Activated T-helper 2 cell treated with anti-CD3 and anti-CD28 coated beads, Interferon-gamma antibody, Interleukin-2, Interleukin-4, amounts not matched to agents 10 μg/mL and 5 μg/mL and 100 μg/mL, durations not matched to agents 14 hours and 24 hours and 36 hours (primary cell): ENCODE data around the gene STARD13. TPM values are rescaled to one million over a fixed set of nuclear protein-coding genes. Genes with fewer than 3 reads are reported as not detected.

ENCODE experiments used
- DNase-seq: peaks from one replicate; pipeline ENCODE4 v3.0.0; 2021; ENCODE audit warnings: low spot score
- H3K27ac Mint-ChIP-seq: one replicate; pipeline ENCODE4 v1.8.0; 2021; ENCODE audit warnings: mixed read lengths
- H3K27me3 Mint-ChIP-seq: one replicate; pipeline ENCODE4 v1.8.0; 2021; ENCODE audit warnings: low read depth, mixed read lengths
- H3K36me3 Mint-ChIP-seq: one replicate; pipeline ENCODE4 v1.8.0; 2021; ENCODE audit warnings: low read depth, mixed read lengths
- H3K4me1 Mint-ChIP-seq: one replicate; pipeline ENCODE4 v1.8.0; 2021; ENCODE audit warnings: low read depth, mixed read lengths
- H3K4me3 Mint-ChIP-seq: one replicate; pipeline ENCODE4 v1.8.0; 2021; ENCODE audit warnings: low read depth, mild to moderate bottlenecking, moderate library complexity, mixed read lengths
- H3K9me3 Mint-ChIP-seq: one replicate; pipeline ENCODE4 v1.8.0; 2021; ENCODE audit warnings: mixed read lengths
- intact Hi-C: fragments of 100-400 bp; cut with micrococcal nuclease; formaldehyde crosslinking; loops from one replicate; pipeline ENCODE4 v1.15.1; 2023
- total RNA-seq: library from RNA; stranded (reverse); gene quantifications from 2 replicates; pipeline ENCODE4 v1.2.3, GENCODE V29; 2022

STARD13 gene
- total RNA-seq, 1 donor from 2014 or later = 1.5 TPM

DNA sequence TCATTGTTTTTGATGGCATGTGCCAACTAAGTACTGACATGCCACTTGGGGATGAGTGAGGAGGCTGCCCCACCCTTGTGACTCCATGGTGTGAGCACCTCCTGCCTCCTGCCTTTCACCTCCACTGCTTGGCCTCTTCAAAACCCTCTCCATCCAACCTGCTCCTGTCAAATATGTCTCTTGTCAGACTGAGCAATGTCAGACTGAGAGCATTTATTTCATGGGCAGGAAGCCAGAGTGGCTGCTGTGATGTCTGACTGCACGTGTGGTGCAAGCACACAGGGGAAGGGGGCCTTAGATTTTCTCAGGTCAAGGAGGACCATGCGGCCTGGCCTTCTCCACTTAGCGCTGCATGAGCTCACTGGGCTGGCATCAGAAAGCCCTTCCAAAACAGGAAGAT, 68.3 kb downstream of the STARD13 start:
- Mint-ChIP-seq H3K27me3 (peaks cover 6% of the 10 kb centered on the region), H3K27ac (no peak overlapping the region), H3K36me3 (no peaks in the 10 kb centered on the region), H3K4me3 (no peak overlapping the region), H3K9me3 (no peaks in the 10 kb centered on the region), H3K4me1 (no peaks in the 10 kb centered on the region)
- intact Hi-C loops = no loop called here
- no peak for DNase-seq

DNA sequence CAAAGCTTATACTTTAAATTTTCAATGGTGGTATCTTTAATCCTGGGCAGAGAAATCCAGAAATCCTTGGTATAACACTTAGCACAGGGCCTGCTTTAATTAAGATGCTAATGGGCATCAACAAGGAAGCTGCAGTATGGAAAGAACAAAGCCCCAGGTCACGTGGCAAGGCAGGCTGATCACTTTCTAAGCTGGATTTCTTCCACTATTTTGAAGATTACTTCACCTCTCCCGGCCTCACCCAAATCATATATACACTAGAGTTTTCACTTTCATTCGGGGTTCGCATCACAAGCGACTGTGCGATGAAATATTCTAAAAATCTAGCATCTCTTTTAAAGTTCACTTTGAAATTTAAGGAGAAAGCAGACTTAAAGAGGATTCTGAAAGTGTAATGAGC, 71.8 kb downstream of the STARD13 start:
- no peaks in the 10 kb centered on the region for H3K4me1 Mint-ChIP-seq
- no peak overlapping the region for H3K27ac Mint-ChIP-seq
- peaks cover 4% of the 10 kb centered on the region for H3K27me3 Mint-ChIP-seq
- no peak for DNase-seq
- no peaks in the 10 kb centered on the region for H3K36me3 Mint-ChIP-seq
- H3K9me3 Mint-ChIP-seq = no peaks in the 10 kb centered on the region
- no peak overlapping the region for H3K4me3 Mint-ChIP-seq
- intact Hi-C loops = no loop called here

DNA sequence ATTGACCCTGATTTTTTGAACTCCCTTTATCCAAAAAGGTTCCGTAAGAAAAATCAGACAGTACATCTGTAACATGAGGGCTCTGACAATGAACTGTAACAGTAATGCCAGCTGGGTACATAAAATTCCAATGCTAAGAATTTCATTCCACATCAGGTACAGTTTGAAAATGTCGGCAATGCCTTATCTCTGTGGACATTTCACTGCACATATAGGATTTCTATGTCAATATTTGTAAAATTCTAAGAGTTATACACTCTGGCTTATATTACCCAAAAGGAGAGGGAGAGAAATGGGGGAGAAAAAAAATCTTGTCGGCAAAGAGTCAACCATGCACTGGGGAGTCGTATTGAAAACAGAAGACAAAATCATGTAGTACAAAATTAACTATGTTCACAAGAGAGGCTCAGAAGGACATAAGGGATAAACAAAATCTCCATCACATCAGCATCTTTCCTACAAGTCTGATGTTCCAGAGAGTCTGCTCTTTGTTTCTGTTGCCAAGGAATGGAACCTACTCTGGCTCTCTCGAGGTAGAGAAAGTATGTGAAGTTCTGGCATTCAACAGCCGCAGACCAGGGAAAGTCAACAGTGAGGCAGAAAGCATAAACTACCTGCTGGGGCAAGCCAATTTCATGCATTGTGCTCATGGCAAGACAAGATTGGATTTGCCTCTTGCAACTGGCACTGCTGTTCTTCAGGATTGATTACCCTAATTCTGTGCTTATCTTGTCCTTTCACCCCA, 72.4 kb downstream of the STARD13 start:
- Mint-ChIP-seq H3K9me3 (no peaks in the 10 kb centered on the region), H3K27me3 (peaks cover 4% of the 10 kb centered on the region), H3K27ac (no peak overlapping the region), H3K4me3 (no peak overlapping the region), H3K36me3 (no peaks in the 10 kb centered on the region), H3K4me1 (no peaks in the 10 kb centered on the region)
- DNase-seq = no peak
- intact Hi-C loops = no loop called here

DNA sequence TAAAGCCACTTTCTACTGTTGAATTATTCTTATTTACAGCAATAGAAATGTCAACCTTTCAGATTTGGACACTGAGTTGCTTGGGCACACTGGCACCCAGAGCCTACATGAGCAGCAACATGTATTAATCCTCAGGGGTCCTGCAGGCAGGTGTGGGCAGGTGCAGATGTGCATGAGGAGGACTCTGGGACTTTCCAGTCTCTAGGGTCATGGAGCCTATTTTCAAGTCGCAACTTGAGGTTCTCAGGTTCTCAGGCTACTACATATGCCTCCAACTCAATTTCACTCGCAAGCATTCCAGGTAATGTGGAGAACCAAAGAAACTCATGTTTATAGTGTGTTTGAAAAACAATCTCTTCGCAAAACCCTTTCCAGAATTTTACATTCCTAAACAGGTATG, 73.2 kb downstream of the STARD13 start:
- no peak for DNase-seq
- intact Hi-C loops = no loop called here
- H3K36me3 Mint-ChIP-seq = no peaks in the 10 kb centered on the region
- no peak overlapping the region for H3K27ac Mint-ChIP-seq
- H3K9me3 Mint-ChIP-seq = no peaks in the 10 kb centered on the region
- peaks cover 4% of the 10 kb centered on the region for H3K27me3 Mint-ChIP-seq
- H3K4me3 Mint-ChIP-seq = no peak overlapping the region
- H3K4me1 Mint-ChIP-seq = peaks cover 6% of the 10 kb centered on the region

GRCh38 chr13:33210090-33210489, 75.5 kb downstream of the STARD13 start:
- peaks cover 4% of the 10 kb centered on the region for H3K27me3 Mint-ChIP-seq
- no peak overlapping the region for H3K27ac Mint-ChIP-seq
- H3K36me3 Mint-ChIP-seq = no peaks in the 10 kb centered on the region
- H3K4me1 Mint-ChIP-seq = peaks cover 23% of the 10 kb centered on the region
- no peaks in the 10 kb centered on the region for H3K9me3 Mint-ChIP-seq
- intact Hi-C loops = no loop called here
- H3K4me3 Mint-ChIP-seq = no peak overlapping the region
- no peak for DNase-seq

DNA sequence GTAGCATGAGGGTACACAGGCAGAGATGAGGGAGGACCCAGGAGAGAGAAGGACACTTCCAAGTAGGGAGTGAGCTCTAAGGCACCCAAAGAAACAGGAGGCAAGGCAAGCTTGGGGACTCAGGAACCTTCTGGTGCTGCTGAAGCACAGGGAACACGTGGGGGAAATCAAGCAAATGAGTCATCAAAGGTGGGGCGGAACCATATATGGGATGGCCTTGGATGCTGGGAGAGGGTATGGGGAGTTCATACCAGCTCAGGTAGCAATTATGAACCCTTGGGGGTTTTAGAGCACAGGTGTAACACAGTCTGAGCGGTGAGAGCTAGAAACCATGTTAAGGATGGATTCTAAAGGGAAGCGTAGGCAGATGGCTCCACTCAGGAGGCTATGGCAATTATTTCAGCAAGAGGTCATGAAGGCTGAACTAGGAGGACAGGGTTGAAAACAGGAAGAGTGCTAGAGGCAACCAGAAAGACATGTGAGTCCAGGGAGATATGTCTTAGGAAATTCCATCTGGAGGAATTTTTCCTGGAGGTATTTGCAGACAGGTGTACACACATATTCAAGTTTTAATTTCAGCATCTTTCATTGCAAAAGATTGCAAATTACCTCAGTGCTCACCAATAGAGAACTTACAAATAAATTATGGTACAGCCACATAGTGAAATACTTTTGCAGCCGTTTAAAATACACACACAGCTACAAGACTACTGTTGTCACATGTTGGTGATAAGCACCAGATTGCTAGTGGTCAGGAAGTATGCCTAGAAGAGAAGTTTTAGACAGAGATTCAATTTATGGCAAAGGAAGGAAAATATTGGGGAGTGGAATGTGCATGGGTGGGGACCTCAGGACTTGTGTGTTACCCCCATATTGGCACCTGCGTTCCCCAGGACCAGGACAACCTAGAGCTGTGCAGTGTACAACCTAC, 77.0 kb downstream of the STARD13 start:
- Mint-ChIP-seq H3K9me3 (no peaks in the 10 kb centered on the region), H3K4me1 (peaks cover 37% of the 10 kb centered on the region), H3K27me3 (no peaks in the 10 kb centered on the region), H3K36me3 (no peaks in the 10 kb centered on the region), H3K4me3 (no peak overlapping the region), H3K27ac (no peak overlapping the region)
- no peak for DNase-seq
- intact Hi-C loops = loop anchor here (5.0 kb wide), 1 partner anchor 949 kb away; no protein-coding TSS in a partner anchor

DNA sequence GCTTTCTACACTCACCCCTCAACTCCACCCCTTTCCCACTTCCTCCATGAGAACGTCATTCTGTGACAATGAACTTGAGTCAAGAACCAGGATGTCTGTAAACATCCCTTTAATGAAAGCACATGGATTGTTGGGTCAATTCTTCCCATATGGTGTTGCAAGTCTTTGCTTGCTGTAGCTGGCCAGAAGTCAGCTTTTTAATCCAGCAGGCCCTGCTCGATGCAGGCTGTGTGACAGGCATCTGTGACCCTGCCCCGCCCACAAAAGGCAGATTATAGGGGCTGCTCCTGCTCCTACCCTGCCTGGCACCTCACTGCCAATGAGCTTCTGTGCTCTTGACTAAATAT, 78.0 kb downstream of the STARD13 start:
- no peaks in the 10 kb centered on the region for H3K9me3 Mint-ChIP-seq
- H3K27ac Mint-ChIP-seq = peak overlapping the region; percentile 24
- no peaks in the 10 kb centered on the region for H3K27me3 Mint-ChIP-seq
- intact Hi-C loops = loop anchor here (5.0 kb wide), 1 partner anchor 950 kb away; no protein-coding TSS in a partner anchor
- no peak overlapping the region for H3K4me3 Mint-ChIP-seq
- no peak for DNase-seq
- no peaks in the 10 kb centered on the region for H3K36me3 Mint-ChIP-seq
- H3K4me1 Mint-ChIP-seq = peaks cover 41% of the 10 kb centered on the region

GRCh38 chr13:33206945-33207614, 78.5 kb downstream of the STARD13 start:
- Mint-ChIP-seq H3K27ac (peak overlapping the region; percentile 24), H3K4me1 (peaks cover 45% of the 10 kb centered on the region), H3K27me3 (no peaks in the 10 kb centered on the region), H3K36me3 (no peaks in the 10 kb centered on the region), H3K9me3 (no peaks in the 10 kb centered on the region), H3K4me3 (no peak overlapping the region)
- DNase-seq = no peak
- intact Hi-C loops = loop anchor here (5.0 kb wide), 1 partner anchor 950 kb away; no protein-coding TSS in a partner anchor

- Mint-ChIP-seq H3K4me1 (peaks cover 45% of the 10 kb centered on the region), H3K9me3 (no peaks in the 10 kb centered on the region), H3K36me3 (no peaks in the 10 kb centered on the region), H3K27me3 (no peaks in the 10 kb centered on the region), H3K4me3 (no peak overlapping the region), H3K27ac (no peak overlapping the region)
- no peak for DNase-seq
- intact Hi-C loops = loop anchor here (5.0 kb wide), 1 partner anchor 951 kb away; no protein-coding TSS in a partner anchor
Observed at GRCh38 chr13:33206425-33206824, 79.1 kb downstream of the STARD13 start.

GRCh38 chr13:33205804-33206221, 79.7 kb downstream of the STARD13 start:
- H3K4me1 Mint-ChIP-seq = peaks cover 45% of the 10 kb centered on the region
- H3K9me3 Mint-ChIP-seq = no peaks in the 10 kb centered on the region
- H3K36me3 Mint-ChIP-seq = no peaks in the 10 kb centered on the region
- intact Hi-C loops = loop anchor here (5.0 kb wide), 1 partner anchor 951 kb away; no protein-coding TSS in a partner anchor
- H3K27me3 Mint-ChIP-seq = no peaks in the 10 kb centered on the region
- peak overlapping the region; percentile 62 for H3K4me3 Mint-ChIP-seq
- DNase-seq = no peak
- H3K27ac Mint-ChIP-seq = peak overlapping the region; percentile 53

GRCh38 chr13:33205224-33205623, 80.3 kb downstream of the STARD13 start:
- Mint-ChIP-seq H3K27me3 (no peaks in the 10 kb centered on the region), H3K27ac (peak overlapping the region; percentile 23), H3K4me3 (peak overlapping the region; percentile 55), H3K9me3 (no peaks in the 10 kb centered on the region), H3K36me3 (no peaks in the 10 kb centered on the region), H3K4me1 (peaks cover 45% of the 10 kb centered on the region)
- intact Hi-C loops = loop anchor here (5.0 kb wide), 1 partner anchor 952 kb away; no protein-coding TSS in a partner anchor
- DNase-seq = no peak

DNA sequence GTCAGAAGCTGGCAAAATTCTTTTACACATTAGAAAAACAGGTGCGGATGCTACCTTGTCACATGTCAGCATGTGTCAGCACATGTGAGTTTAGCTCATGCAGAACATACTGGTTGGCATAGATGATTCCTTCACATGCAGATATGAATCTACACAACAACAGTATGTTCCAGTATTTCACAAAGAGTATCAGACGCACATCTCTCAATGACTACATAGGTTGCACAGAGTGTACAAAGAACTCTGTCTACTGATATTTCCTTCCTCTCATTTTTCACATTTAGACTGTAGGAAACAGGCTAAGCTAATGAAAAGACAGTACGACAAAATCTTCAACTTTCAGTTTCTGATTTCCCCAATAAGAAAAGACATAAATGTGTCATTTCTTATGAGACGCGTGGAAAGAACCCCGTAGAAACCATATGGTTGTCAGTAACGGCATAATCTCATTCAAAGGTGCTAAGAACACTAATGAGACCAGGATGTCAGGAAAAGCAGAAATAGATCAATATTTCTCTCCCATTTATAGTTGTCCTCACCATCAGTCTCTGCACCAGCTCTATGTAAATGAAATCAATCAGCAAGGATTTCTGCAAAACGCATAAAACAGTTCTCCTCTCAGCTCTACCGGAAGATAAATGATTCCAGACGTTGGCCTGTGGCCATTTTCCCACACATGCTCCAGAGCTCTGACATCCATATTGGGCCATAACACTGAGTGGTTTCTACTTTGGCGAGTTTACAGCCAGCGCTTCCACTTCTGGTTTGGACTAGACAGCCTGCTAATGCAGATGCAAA, 81.2 kb downstream of the STARD13 start:
- Mint-ChIP-seq H3K36me3 (no peaks in the 10 kb centered on the region), H3K4me1 (peaks cover 45% of the 10 kb centered on the region), H3K27me3 (no peaks in the 10 kb centered on the region), H3K4me3 (peak overlapping the region; percentile 66), H3K27ac (peak overlapping the region; percentile 76), H3K9me3 (no peaks in the 10 kb centered on the region)
- intact Hi-C loops = loop anchor here (1.0 to 5.0 kb wide), 3 partner anchors 16 to 338 kb away; no protein-coding TSS in a partner anchor
- DNase-seq = no peak
